ENCODE data around the gene CLASP1.

- TF ChIP-seq CTCF (conservative IDR thresholded peaks at IDR 0.05; ENCODE audit: low read length) (no peak), EZH2phosphoT487 (IDR thresholded peaks at IDR 0.05; ENCODE audit: borderline replicate concordance, low read depth, low read length) (no peak)
These were observed 166.2 kb downstream of the CLASP1 start for GRCh38 chr2:121483021-121483420.
